Measurements from ENCODE around the gene LRRC9. TPM values are rescaled to one million over a fixed set of nuclear protein-coding genes. Genes with fewer than 3 reads are reported as not detected.

LRRC9 gene
- total RNA-seq (not detected), polyA plus RNA-seq (not detected)

DNA sequence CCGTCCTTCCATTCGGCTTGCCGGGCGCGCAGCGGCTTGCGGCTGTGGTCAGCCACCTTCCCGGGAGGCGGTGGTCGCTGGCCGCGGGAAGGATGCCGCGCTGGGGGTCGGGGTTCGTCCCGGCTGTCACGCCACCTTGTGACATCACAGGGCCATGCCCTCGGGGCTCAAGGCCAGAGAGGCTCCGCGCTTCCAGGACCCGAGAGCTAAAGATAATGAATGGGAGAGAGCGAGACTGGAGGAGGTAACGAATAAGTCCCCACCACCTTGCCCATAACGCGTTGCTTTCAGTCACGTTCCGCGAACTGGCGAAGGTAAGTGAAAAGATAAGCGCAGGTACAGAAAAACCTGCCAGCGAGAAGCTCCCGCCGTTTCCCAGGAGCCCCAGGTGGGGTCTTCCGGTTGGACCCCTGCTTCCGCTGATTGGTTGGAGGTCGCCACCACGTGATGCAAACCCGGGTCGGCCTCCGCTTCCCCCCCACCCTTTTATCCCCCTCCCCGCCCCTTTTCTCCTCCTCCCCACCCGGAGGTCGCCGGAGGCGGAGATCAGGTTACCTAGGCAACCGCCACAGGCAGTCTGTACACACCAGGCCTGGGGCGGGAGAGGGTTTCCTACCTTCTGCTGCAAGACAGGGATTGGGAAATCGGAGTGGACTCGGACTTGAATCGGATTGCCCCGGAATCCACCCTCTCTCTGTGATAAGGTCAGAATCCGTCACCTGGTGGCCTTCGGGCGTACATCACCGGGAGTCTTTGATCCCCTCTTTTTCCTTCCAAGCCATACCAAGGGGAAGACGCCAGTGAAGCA is at the start of gene LRRC9:
LRRC9 (plus strand) TSS at position 575 of the 808 bp plus-strand sequence.
- Histone ChIP-seq H3K36me3 (ENCODE audit: control insufficient read depth, insufficient read depth, low read length) (no peaks in the 10 kb centered on the region), H3K27ac (ENCODE audit: insufficient read depth, low read length, poor library complexity, severe bottlenecking) (no peak within 1 kb of the TSS), H3K4me1 (ENCODE audit: control insufficient read depth, insufficient read depth, low read length, poor library complexity, severe bottlenecking) (peaks cover 7% of the 10 kb centered on the region), H3K27me3 (ENCODE audit: control insufficient read depth, insufficient read depth, low read length) (peaks cover 21% of the 10 kb centered on the region), H3K9me3 (ENCODE audit: control insufficient read depth in 2 of 2, low read length in 2 of 2) (no peaks in the 10 kb centered on the region), H3K4me3 (ENCODE audit: low read depth, low read length) (peak within 1 kb of the TSS; percentile 43)
- Mint-ChIP-seq H3K4me1 (peaks cover 0 to 6% (median 1%) of the 10 kb centered on the region in 4 donors), H3K27me3 (peaks cover 47% of the 10 kb centered on the region), H3K36me3 (no peaks in the 10 kb centered on the region), H3K9me3 (peaks cover 0 to 7% (median 0%) of the 10 kb centered on the region in 7 donors), H3K27ac (peak within 1 kb of the TSS in 1 of 3 donors; percentile 58), H3K4me3 (peak within 1 kb of the TSS in 2 of 4 donors; percentile 69 to 76)
- peak in 1 of 3 donors; percentile 7 for DNase-seq
- peak in 1 of 2 donors; percentile 31 for ATAC-seq (ENCODE audit: low read depth in 2 of 2)

DNA sequence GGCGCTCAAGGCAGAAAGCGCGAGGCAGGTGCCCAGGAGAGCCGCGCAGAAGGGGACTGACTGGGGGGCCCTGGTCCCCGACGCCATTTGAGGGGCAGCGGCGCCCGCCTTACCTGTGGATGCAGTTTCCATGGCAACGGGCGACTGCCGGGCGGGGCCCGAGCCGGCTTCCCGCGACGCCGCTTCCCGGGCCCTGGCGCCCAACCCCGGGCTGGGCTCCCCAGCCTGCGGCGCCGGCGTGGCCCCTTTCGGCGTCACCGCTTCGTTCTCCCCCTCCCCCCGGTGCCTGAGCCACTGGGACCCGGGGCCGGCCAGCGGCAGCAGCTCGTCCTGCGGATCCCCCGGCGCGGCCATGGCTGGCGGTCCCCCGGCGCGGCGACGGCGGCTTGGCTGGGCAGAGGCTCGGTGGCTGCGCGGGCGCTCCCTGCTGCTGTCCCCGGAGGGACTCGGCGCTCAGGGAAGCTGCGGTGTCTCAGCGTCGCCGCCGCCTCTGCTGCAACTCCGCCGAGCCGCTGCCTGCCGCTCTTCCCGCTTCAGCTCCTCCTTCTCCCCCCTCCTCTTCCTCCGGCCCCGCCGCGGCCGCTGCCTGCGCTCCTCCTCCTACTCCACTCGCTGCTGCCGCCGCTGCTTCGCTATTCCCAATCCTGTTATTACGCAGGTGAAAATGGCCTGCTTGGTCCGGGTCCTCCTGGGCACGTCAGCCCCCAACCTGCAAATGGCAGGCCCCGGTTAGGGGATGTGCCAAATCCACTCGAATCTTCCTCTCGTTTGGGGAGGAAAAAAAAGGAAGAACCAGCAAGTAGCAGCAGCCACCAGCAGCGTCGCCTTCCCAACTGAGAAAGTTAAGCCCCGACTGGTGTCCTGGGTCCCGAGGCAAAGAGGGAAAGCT is 49.4 kb upstream of the LRRC9 start, which contains the start of gene RTN1:
RTN1 (minus strand) TSS at position 500 of the 889 bp plus-strand sequence; CDS start at position 354, 146 bp downstream.
- Mint-ChIP-seq H3K27ac (no peak within 1 kb of the TSS), H3K36me3 (no peaks in the 10 kb centered on the region), H3K27me3 (peaks cover 71% of the 10 kb centered on the region), H3K4me1 (peaks cover 0 to 6% (median 1%) of the 10 kb centered on the region in 4 donors), H3K9me3 (peaks cover 0 to 5% (median 4%) of the 10 kb centered on the region in 7 donors), H3K4me3 (peak within 1 kb of the TSS in 3 of 4 donors; percentile 27 to 74 (median 66))
- no peaks in the 10 kb centered on the region for H3K9me3 ChIP-seq (ENCODE audit: control insufficient read depth in 2 of 2, low read length in 2 of 2)
- no peak within 1 kb of the TSS for H3K4me3 ChIP-seq (ENCODE audit: low read depth, low read length)
- peaks cover 8% of the 10 kb centered on the region for H3K4me1 ChIP-seq (ENCODE audit: control insufficient read depth, insufficient read depth, low read length, poor library complexity, severe bottlenecking)
- DNase-seq, result peak in 1 of 3 donors; percentile 19
- no peak within 1 kb of the TSS for H3K27ac ChIP-seq (ENCODE audit: insufficient read depth, low read length, poor library complexity, severe bottlenecking)
- H3K27me3 ChIP-seq (ENCODE audit: control insufficient read depth, insufficient read depth, low read length), result peaks cover 24% of the 10 kb centered on the region
- no peak for ATAC-seq (ENCODE audit: low read depth in 2 of 2)
- H3K36me3 ChIP-seq (ENCODE audit: control insufficient read depth, insufficient read depth, low read length), result no peaks in the 10 kb centered on the region

DNA sequence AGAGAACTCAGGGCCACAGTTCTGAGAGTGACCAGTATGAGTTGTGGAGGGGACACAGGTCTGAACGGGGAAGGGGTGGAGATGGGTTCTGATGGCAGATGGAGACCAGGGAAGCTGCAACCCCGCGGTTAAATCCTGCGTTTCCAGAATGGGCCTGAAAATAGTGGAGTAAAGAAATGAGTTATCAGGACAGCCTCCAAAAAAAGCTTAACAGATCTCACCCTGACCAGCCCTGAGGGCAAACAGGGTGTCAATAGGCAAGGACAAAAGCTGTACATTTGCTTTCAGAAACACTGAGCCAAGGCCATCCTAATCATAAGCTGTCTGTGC is 48.8 kb upstream of the LRRC9 start:
- no peak overlapping the region for H3K27ac ChIP-seq (ENCODE audit: insufficient read depth, low read length, poor library complexity, severe bottlenecking)
- H3K27me3 ChIP-seq (ENCODE audit: control insufficient read depth, insufficient read depth, low read length), result peaks cover 24% of the 10 kb centered on the region
- Mint-ChIP-seq H3K9me3 (peaks cover 0 to 5% (median 4%) of the 10 kb centered on the region in 7 donors), H3K4me1 (peaks cover 0 to 6% (median 1%) of the 10 kb centered on the region in 4 donors), H3K4me3 (no peak overlapping the region), H3K36me3 (no peaks in the 10 kb centered on the region), H3K27me3 (peaks cover 65% of the 10 kb centered on the region), H3K27ac (no peak overlapping the region)
- ATAC-seq (ENCODE audit: low read depth in 2 of 2), result no peak
- no peak for DNase-seq
- no peaks in the 10 kb centered on the region for H3K9me3 ChIP-seq (ENCODE audit: control insufficient read depth in 2 of 2, low read length in 2 of 2)
- H3K4me1 ChIP-seq (ENCODE audit: control insufficient read depth, insufficient read depth, low read length, poor library complexity, severe bottlenecking), result peaks cover 8% of the 10 kb centered on the region
- no peak overlapping the region for H3K4me3 ChIP-seq (ENCODE audit: low read depth, low read length)
- no peaks in the 10 kb centered on the region for H3K36me3 ChIP-seq (ENCODE audit: control insufficient read depth, insufficient read depth, low read length)

DNA sequence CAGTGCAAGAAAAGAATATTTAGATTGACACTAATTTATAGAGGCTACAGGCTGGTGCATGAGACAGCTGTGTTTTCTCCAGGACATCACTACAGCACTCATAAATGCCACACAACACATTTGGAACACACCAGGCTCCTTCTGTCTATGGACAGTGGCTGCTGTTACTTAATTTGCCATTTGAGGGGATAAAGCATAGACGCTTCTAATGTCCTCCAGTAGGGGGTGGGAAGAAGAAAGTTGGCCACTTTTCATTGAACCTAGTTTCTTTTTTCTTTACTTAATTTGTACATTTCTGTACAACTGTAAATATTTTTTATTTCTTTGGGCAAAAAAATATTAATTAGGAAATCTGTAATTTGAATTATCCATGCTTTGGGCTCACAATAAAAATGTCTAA is 37.0 kb upstream of the LRRC9 start:
- peaks cover 2% of the 10 kb centered on the region for H3K27me3 ChIP-seq (ENCODE audit: control insufficient read depth, insufficient read depth, low read length)
- H3K4me3 ChIP-seq (ENCODE audit: low read depth, low read length), result no peak overlapping the region
- H3K27ac ChIP-seq (ENCODE audit: insufficient read depth, low read length, poor library complexity, severe bottlenecking), result no peak overlapping the region
- Mint-ChIP-seq H3K27me3 (peaks cover 25% of the 10 kb centered on the region), H3K9me3 (peaks cover 0 to 9% (median 1%) of the 10 kb centered on the region in 7 donors), H3K4me3 (no peak overlapping the region), H3K27ac (no peak overlapping the region), H3K4me1 (no peaks in the 10 kb centered on the region), H3K36me3 (no peaks in the 10 kb centered on the region)
- H3K36me3 ChIP-seq (ENCODE audit: control insufficient read depth, insufficient read depth, low read length), result no peaks in the 10 kb centered on the region
- ATAC-seq (ENCODE audit: low read depth in 2 of 2), result no peak
- peaks cover 0 to 2% of the 10 kb centered on the region in 2 experiments for H3K9me3 ChIP-seq (ENCODE audit: control insufficient read depth in 2 of 2, low read length in 2 of 2)
- no peak for DNase-seq
- H3K4me1 ChIP-seq (ENCODE audit: control insufficient read depth, insufficient read depth, low read length, poor library complexity, severe bottlenecking), result no peaks in the 10 kb centered on the region

GRCh38 chr14:59890676-59891075 is 29.3 kb upstream of the LRRC9 start:
- Histone ChIP-seq H3K9me3 (ENCODE audit: control insufficient read depth in 2 of 2, low read length in 2 of 2) (no peaks in the 10 kb centered on the region), H3K4me1 (ENCODE audit: control insufficient read depth, insufficient read depth, low read length, poor library complexity, severe bottlenecking) (no peaks in the 10 kb centered on the region), H3K27ac (ENCODE audit: insufficient read depth, low read length, poor library complexity, severe bottlenecking) (no peak overlapping the region), H3K27me3 (ENCODE audit: control insufficient read depth, insufficient read depth, low read length) (peaks cover 2% of the 10 kb centered on the region), H3K36me3 (ENCODE audit: control insufficient read depth, insufficient read depth, low read length) (no peaks in the 10 kb centered on the region), H3K4me3 (ENCODE audit: low read depth, low read length) (no peak overlapping the region)
- DNase-seq (no peak), ATAC-seq (ENCODE audit: low read depth in 2 of 2) (no peak)
- no peaks in the 10 kb centered on the region for H3K36me3 Mint-ChIP-seq
- no peaks in the 10 kb centered on the region for H3K4me1 Mint-ChIP-seq
- peaks cover 0 to 5% (median 0%) of the 10 kb centered on the region in 7 donors for H3K9me3 Mint-ChIP-seq
- peaks cover 15% of the 10 kb centered on the region for H3K27me3 Mint-ChIP-seq
- no peak overlapping the region for H3K27ac Mint-ChIP-seq
- H3K4me3 Mint-ChIP-seq, result no peak overlapping the region

- Histone ChIP-seq H3K4me1 (ENCODE audit: control insufficient read depth, insufficient read depth, low read length, poor library complexity, severe bottlenecking) (no peaks in the 10 kb centered on the region), H3K27me3 (ENCODE audit: control insufficient read depth, insufficient read depth, low read length) (peaks cover 3% of the 10 kb centered on the region), H3K27ac (ENCODE audit: insufficient read depth, low read length, poor library complexity, severe bottlenecking) (no peak overlapping the region), H3K36me3 (ENCODE audit: control insufficient read depth, insufficient read depth, low read length) (no peaks in the 10 kb centered on the region), H3K4me3 (ENCODE audit: low read depth, low read length) (no peak overlapping the region), H3K9me3 (ENCODE audit: control insufficient read depth in 2 of 2, low read length in 2 of 2) (no peaks in the 10 kb centered on the region)
- no peaks in the 10 kb centered on the region for H3K4me1 Mint-ChIP-seq
- H3K9me3 Mint-ChIP-seq, result peaks cover 0 to 4% (median 0%) of the 10 kb centered on the region in 7 donors
- no peaks in the 10 kb centered on the region for H3K36me3 Mint-ChIP-seq
- no peaks in the 10 kb centered on the region for H3K27me3 Mint-ChIP-seq
- no peak overlapping the region for H3K27ac Mint-ChIP-seq
- no peak overlapping the region for H3K4me3 Mint-ChIP-seq
- no peak for ATAC-seq (ENCODE audit: low read depth in 2 of 2)
- no peak for DNase-seq
These were observed 24.2 kb upstream of the LRRC9 start for GRCh38 chr14:59895721-59896120.

DNA sequence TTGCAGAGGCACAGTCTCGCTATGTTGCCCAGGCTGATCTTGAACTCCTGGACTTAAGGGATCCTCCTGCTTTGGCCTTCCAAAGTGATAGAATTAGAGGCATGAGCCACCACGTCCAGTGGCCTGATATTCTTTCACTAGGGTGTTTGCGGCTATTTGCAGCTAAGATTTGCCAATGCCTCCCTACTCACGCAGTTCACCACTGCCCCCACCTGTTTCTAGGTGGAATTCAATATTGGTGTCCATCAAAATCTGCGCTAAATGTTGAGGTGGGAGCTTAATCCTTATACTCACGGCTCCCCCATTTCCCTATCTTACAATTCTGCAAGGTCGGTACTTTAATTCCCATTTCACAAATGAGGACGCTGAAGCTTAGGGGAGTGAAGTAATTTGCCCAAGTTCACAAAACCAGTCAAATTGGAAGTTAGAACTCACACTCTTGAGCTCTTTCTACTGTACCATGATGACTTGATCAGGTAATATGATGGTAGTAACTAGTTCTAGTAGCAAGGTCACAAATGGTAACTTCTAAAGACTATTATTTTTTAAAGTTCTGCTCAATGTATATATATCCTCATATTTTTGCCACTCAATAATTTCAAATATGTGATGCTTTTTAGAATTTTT is 22.1 kb upstream of the LRRC9 start:
- Mint-ChIP-seq H3K4me1 (no peaks in the 10 kb centered on the region), H3K36me3 (no peaks in the 10 kb centered on the region), H3K27ac (no peak overlapping the region), H3K4me3 (no peak overlapping the region), H3K9me3 (peaks cover 0 to 2% (median 0%) of the 10 kb centered on the region in 7 donors), H3K27me3 (no peaks in the 10 kb centered on the region)
- Histone ChIP-seq H3K27ac (ENCODE audit: insufficient read depth, low read length, poor library complexity, severe bottlenecking) (no peak overlapping the region), H3K9me3 (ENCODE audit: control insufficient read depth in 2 of 2, low read length in 2 of 2) (no peaks in the 10 kb centered on the region), H3K27me3 (ENCODE audit: control insufficient read depth, insufficient read depth, low read length) (peaks cover 3% of the 10 kb centered on the region), H3K36me3 (ENCODE audit: control insufficient read depth, insufficient read depth, low read length) (no peaks in the 10 kb centered on the region), H3K4me1 (ENCODE audit: control insufficient read depth, insufficient read depth, low read length, poor library complexity, severe bottlenecking) (no peaks in the 10 kb centered on the region), H3K4me3 (ENCODE audit: low read depth, low read length) (no peak overlapping the region)
- ATAC-seq (ENCODE audit: low read depth in 2 of 2) (no peak), DNase-seq (peak in 1 of 3 donors; percentile 9)
